ENCODE measurements around the gene NUAK1.

GRCh38 chr12:106074361-106074705, 64.4 kb downstream of the NUAK1 start:
- no peak for TF ChIP-seq EZH2 (IDR thresholded peaks at IDR 0.05; ENCODE audit: insufficient read depth, poor library complexity, severe bottlenecking)
- no peak for TF ChIP-seq EZH2phosphoT487 (IDR thresholded peaks at IDR 0.05; ENCODE audit: insufficient read depth, low read depth)

Measured in GM23248 (cell line).